Stimulated activated CD4-positive, alpha-beta T cell treated with anti-CD3 and anti-CD28 coated beads, Interleukin-4, amount 100 ng/mL, for 4 hours (primary cell): Measurements from ENCODE around the gene RERE.

Experiments used
- DNase-seq, 2 experiments: peaks; one replicate each; pipeline ENCODE4 v3.0.0-alpha.2; 2020

RERE gene

DNA sequence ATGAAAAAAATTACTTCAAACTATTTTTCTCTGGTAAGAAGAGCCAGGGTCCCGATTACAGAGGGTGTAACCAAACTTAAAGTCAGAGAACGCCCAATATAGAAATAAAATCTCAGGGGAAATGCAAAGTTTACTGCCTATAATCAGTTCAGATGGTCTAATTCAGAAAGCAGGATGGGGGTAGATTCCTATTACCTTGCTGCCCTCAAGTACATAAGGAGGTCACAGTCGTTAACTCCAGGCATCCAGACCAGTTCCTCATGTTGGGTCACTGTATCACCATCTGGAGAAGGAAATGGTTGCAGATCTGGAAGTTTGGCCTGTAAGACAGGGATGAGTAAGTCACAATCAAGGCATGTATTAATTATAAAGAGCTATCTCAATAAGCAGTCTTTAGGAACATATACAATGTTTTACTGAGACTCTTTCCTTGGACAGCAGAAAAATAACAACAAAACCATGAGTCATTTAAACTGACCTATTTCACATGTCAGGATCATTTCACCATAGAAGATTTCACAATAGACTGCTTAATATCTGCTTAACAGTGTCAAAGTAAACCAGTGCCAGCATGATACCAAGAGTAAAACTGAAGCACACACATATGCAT lies 320.1 kb downstream of the RERE start:
- DNase-seq = no peak

DNA sequence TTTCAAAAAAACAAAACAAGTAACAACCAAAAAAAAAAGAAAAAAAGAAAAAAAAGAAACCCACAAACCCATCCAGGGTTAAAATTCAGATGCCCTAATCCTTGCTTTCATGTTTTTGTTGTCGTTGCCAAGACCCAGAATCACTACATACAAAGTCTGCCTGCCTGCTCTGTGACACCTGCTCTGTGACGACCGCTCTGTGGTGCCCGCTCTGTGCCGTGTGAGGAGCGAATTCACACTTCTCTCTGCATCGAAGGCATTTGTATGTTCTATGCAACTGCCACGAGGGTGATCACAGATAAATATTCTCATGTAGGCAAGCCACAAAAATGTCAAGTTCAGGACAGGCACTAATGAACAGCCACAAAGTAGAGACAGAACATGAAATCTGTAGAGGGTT lies 321.0 kb downstream of the RERE start:
- DNase-seq = peak in 1 of 2 experiments; percentile 8

DNA sequence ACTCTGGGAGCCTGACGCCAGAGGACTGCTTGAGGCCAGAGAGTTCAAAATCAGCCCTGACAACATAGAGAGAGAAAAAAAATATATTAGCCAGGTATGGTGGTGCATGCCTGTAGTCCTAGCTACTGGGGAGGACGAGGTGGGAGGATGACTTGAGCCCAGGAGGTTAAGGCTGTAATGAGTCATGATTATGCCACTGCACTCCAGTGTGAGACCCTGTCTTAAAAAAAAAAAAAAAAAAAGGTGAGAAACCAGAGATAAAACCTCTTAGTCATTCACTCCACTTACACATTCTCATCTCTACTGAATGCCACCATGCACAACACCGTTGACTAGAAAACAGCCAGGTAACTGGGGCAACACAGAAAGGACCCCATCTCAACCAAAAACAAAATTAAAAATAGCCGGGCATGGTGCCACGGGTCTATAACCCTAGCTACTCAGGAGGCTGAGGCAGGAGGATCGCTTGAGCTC lies 321.5 kb downstream of the RERE start:
- peak; percentile 16 to 41 for DNase-seq

DNA sequence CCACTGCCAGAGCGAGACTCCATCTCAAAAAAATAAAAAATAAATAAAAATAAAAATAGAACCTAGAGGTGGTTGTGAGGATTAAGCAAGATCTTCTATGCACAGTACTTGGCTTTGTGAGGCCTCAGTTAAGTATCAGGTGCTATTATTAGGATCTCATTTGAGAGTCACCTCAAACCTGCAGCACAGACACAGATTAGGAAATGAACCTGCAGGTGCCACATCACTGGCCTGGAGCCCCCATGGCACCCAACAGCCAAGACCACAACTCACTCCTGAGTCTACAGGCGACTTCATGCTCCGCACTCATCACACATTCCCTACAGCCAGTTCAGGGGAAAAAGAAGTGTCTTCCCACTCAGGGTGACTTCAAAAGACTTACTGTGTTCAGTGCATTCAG lies 322.8 kb downstream of the RERE start:
- DNase-seq = no peak

DNA sequence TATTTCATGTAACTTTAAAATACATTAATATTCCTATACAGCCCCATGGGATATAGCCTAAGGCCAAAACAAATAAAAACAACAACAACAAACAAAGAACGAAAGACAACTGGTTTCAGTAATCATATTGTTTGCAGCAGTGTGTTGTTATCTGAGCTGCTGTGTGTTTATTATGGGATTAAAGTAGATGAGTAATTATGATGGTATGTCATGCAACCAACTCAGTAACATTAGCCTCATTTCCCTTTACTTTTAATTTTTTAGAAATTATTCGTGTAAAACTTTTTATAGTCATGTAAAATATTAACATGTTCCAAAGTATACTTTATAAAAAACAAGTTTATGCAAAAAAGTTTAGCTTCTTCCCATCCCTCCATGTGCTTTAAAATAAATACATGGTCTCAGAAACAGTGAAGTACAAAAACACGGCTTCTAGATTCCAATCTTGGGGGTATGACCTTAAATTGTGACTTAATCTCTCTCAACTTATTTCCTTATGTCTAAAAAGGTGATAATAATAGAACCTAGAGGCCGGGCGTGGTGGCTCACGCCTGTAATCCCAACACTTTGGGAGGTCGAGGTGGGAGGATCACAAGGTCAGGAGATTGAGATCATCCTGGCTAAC lies 323.4 kb downstream of the RERE start:
- no peak for DNase-seq

DNA sequence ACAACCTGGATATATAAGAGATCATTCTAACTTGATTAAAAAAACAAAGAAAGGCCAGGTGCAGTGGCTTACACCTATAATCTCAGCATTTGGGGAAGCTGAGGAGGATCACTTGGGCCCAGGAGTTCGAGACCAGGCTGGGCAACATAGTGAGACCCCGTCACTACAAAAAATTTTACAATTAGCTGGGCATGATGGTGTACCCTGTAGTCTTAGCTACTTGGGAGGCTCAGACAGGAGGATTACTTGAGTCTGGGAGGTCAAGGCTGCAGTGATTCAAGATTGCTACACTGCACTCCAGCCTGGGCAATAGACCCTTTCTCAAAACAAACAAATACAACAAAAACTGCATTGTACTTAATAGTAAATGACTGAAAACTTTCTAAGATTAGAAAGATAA lies 330.2 kb downstream of the RERE start:
- no peak for DNase-seq

DNA sequence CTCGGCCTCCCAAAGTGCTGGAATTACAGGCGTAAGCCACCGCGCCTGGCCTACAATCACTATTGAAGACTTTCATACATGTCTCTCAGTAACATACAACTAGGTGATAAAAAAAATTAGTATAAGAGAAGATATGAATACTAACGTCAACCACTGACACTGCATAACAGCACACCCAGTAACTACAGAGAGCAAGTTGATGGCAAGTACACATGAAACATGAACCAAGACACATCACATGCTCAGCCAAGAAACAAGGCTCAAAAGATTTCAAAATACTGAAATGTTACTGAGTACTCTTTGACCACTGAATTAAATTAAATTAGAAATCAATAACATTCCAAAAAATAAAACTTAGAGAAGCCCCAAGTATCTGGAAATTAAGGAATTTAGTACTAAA lies 331.4 kb downstream of the RERE start:
- DNase-seq = no peak

DNA sequence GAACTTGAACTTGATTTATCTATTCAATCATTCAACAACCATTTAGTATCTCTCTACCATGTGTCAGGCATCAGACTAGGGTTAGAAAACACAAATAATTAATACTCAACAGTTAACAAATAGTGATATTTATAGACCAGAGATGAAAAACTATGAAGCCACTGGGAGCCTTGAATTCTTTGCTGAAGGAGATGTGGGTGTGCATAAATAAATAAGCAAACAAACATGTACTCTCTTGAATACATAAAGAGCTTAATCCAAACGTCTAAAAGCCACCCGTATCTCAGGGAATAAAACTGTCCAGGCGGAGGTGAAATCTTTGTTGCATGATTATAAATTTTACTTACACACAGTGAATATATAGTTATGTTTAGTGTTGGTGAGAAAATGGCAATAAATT lies 333.9 kb downstream of the RERE start:
- no peak for DNase-seq

DNA sequence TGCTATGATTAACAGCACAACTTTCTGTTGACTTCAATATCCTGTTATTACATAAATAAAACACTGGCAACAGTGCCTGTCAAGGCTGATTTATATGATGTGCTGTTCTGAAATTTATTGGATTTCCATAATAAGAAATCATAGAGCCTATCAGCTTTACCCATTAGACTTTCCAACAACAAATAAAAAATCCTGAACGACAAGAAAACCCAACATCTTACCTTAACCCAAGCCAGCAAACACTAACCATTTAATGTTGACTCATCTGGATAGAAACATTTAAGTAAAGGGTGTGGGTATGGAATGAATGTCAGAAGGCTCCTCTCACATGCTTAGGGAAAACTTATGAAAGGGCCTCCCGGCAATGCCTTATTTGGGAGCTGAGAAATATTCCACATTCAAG lies 334.5 kb downstream of the RERE start:
- DNase-seq = no peak

DNA sequence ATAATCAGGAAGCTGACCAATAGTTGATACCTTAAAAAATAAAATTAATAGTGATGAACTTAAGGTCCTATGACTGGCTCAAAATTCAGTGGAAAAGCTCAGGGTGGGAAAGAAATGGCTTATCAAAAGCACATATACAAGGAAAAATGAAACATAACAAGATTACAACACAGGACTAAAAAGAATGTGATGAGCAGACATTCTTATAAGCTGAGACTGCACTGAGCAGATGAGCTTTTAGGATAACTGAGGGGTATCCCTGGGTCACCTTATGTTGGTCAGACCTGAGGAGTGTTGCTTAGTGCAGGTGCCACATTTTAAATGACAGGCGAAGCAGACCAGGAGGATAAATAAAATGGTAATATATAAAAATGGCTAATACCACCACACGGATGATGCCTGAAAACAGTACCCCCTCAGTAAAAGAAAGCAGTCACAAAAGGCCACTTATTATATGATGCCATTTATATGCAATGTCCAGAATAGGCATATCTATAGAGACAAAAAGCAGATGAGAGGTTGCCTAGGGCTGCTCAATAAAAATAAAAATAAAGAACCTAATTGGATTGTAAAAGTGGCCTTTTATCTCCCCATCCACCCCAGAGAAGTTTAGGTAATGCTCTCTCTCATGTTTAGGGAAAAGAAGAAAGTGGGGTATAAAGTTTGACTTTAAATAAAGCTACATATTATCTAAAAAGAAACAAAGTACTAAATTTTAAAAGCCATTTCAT lies 335.6 kb downstream of the RERE start:
- DNase-seq = no peak

DNA sequence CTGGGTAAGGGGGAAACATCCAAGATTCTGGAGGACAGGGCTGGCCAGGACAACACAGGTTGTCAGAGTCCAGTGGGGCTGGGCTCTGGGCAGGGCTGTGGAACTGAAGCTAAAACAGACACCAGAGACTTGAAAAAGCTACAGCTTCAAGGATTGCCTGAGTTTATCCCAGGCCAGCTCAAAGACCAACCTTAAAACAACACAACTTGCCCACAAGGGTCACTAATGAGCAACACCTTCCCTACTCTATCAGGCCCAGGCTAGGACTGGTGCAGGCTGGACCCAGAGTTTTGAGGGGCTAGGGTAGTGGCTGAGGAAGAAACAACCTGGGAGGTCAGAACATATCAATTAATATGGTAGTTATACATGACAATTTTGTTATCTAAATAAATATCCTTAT lies 338.9 kb downstream of the RERE start:
- no peak for DNase-seq

DNA sequence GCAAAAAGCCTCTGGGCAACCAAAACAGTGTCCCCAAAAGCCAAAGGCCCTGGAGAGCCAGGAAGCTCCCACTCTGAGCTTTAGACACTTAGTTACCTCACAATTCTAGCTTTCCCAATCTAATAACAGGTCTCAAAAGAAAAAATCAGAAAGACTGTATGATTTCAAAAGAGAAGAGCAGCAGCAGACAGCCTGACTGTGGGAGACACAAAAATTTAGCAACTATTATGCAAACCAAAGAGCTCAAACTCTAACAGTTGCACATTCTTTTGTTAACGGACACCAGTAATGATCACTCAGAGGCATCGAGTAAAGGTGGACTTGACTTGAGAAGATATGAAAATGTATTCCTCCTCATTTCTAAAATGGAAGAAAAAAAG lies 339.5 kb downstream of the RERE start:
- no peak for DNase-seq

DNA sequence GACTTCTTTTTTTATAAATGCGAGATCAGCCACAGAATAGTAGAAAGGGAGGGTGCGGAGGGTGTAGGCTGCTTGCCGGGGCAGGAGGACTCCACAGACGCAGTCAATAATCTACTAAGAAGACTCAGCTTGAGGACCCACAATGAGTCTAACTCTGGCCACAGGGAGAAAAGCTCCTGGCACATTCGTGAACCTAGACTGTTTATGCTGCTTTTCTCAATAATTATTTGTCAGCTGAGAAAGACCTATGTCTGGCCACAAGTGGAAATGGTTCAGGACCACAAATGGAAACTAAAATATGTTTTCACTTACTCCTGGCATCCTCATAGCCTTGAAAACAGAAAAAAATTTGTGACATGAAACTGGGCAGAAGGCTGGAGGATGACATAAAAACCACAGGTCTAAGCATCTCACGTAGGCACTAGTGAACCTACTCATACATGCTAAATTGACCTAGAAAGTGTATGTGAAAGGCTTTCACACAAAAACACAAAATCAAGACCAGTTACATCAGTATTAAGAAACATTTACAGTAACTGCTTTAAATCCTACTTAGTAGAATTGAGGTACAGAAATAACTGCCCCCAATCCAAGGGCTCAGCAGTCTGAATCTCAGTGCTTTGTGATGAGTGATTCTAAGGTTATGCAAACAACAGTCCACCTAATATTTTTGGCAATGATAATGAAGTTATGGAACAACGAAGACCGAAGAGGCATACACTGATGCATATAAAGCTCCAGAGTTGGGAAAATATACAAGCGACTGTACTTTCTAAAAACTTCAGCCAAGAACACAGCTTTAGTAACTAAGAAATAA lies 340.1 kb downstream of the RERE start:
- no peak for DNase-seq

DNA sequence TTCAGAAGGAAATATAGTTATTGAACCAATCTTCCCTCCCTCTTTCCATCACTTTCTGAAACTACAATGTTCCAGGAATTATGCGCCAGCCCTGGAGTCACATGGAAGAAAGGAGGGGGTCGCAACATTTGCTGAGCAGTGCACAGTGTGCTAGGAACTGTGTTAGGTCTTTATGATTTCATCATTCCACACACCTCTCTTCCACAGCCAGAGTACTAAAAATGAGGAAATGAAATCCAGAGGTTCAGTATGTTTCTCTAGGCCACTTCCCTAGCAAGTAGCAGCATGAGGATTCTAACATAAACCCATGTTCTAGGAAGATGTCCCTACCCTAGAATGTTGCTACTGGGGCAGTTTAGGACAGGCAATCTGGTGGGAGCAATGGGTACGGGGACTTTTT lies 341.4 kb downstream of the RERE start:
- DNase-seq = no peak

DNA sequence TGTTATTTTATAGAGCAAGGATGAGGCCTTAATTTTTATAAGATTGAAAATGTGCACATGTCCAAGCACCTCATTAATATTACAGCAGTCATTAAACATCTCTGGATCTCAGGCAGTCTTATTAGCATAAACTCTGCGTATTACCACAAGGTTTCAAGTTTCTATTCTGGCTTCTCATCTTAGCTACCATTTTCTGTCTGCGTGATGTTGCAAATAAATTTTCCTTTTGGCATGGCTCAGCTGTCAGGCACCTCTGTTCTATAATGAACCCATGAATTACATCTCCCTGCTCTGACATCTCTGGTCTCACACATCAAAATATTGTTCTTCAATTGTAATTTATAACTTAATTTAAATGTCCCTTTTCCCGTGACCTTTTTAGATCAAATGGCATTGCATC lies 343.1 kb downstream of the RERE start:
- DNase-seq = no peak

DNA sequence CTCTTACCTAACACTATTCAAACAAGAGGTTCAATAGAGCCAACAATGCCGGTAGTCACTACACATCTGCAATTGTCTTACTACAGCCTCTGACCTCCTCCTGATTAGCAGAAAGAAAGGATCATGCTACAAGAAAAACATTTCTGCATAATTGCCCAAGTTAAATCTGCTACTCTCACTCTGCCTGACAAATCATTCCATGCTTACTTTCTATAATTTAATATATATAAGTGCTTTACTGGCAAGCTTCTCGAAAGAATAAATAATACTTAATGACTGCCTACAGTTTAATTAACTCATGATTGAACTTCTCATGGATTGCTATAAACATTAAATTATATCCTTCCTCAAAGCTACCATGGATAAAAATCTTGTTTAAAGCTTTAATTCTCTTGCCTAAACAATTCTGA lies 343.5 kb downstream of the RERE start:
- no peak for DNase-seq

DNA sequence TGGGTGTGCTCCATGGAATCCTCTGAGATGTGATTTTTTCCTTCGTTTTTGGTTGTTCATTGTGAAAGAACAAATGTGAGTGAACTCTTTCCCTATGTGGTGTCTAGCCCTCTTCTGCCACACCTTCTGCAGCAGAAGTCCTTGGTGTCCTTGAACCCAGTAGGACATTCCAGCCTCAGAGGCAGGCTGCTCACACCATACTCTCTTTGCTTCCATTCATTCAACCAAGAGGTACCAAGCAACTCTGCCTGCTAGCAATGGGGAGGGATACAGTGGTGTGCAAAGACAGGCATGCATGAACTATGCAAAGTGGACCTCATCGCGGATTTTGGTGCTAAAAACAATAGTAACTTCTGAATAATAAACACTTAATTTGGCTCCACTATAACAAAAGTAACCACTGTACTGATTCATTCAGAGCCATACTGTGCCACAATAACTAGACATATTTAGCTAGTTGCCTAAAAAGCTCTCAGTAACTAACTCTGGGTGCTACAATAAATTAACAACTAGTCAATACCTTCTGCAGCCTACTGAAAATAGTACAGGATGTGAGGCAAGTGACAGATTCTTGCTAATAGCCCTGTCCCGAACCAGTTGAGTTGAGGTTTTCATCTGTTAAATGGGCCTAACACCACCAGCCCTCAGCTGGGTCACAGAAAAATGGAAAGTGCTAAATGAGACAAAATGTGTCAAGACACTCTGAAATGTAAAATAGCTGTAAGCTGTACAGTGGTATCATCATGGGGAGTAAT lies 344.1 kb downstream of the RERE start:
- no peak for DNase-seq

DNA sequence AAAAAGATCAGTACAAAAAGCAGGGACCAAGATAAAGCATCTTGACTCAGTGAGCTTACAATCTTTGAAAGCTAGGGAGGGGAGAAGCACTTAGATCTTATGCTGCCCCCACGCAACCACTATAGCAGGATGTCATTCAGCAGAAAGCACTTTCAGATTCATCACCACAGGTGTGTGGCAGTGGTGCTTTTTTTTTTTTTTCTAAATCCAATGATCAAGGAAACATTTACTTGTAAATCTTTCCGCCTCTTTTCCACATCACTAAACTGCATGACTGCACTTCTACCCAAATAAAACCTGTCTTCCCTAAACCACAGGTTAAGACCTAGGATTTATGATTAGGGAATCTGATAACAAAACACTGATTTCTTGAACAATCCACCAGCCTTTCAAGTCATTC lies 344.8 kb downstream of the RERE start:
- DNase-seq = peak; percentile 20 to 68

DNA sequence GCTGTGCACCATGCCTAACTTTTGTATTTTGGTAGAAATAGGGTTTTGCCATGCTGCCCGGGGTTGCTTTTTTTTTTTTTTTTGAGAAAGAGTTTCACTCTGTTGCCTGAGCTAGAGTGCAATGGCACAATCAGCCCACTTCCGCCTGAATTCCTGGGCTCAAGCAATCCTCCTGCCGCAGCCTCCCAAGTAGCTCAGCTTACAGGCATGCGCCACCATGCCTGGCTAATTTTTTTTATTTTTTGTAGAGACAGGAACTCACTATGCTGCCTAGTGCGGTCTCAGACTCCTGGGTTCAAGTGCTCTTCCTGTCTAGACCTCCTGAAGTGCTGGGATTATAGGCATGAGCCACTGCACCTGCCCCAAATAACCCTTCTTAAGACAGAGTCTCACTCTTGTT lies 346.0 kb downstream of the RERE start:
- DNase-seq = no peak

DNA sequence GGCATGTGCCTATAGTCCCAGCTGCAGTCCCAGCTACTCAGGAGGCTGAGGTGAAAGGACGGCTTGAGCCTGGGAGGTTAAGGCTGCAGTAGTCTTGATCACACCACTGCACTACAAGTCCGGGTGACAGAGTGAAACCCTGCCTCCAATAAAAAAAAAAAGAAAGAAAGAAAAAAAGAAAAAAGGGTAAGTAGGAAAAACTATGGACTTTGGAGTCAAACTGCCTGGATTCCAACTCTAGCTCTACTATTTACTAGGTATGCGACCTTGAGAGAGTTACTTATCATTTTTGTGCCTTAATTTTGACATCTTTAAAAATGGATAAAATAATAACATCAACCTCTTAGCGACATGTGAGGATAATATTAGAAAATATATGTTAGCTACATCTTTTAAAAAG lies 348.7 kb downstream of the RERE start:
- no peak for DNase-seq

DNA sequence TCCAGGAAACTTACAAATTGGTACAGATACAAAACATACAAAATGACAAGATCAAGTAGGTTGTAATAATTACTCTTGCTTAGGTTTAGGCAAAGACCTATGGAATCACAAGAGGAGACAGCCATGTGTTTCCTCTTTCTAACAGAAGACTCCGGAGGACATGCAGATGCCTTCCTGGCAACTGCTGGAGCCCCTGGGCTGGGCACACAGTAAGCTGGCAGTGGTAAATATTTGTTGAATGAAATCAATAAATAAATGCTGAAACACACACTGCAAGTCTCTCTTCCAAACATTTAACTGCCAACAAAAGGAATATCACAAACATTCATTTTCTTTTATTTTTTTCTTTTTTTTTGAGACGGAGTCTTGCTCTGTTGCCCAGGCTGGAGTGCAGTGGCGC lies 350.1 kb downstream of the RERE start:
- DNase-seq = no peak

DNA sequence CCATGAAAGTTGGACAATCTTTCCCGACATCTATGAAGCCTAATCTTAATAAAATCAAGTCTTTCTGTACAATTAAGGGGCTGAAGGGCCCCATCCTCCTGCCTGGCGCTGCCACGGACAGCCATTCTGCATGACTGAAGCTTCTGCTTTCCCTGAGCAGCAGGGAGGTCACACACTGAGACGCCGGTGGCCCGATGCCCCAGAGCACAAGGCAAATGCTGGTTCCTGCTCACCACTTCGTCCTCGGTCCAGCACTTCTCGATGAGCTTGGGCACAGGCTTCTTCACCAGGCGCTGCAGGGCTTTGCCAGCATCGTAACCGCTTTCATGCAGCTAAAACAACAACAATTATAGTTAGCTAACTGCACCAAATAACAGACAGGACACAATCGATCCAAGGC lies 351.7 kb downstream of the RERE start:
- no peak for DNase-seq

DNA sequence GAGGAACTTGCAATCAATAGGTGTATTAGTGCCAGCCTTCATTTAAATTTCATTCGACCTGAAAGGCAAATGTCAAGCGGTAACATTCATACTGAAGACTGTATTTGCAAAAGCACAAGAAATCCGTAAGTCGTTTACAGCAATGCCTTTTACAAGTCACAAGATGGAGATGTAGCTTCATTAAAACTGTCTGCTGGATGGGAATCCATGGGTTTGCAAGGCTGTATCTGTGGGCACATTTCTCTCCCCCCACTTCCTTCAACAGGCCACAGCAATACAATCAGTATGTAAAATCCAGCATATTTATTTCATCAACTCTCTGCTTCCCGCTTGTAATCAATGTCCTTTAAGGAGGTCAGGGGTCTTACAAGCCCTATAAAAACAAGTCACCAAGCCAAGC lies 352.4 kb downstream of the RERE start:
- no peak for DNase-seq
